ENCODE measurements around the gene SNED1.

- no peak for TF ChIP-seq EZH2 (IDR thresholded peaks at IDR 0.05; ENCODE audit: low read length, missing control alignments)
- no peak for TF ChIP-seq CTCF (conservative IDR thresholded peaks at IDR 0.05 in 1 of 2, IDR thresholded peaks at IDR 0.05 in 1 of 2; ENCODE audit: low read depth in 1 of 2, low read length in 2 of 2)
Observed at GRCh38 chr2:241020629-241021190, 22.3 kb downstream of the SNED1 start.
